Vagina (tissue), 2 donors: ENCODE data around the gene ASTL.

Experiments
- POLR2AphosphoS5 ChIP-seq, 2 donors: sonication (generic); formaldehyde crosslinking; IDR thresholded peaks; one replicate each; pipeline ENCODE4 v1.9.0; 2017; ENCODE audit warnings: antibody characterized with exemption in 2 of 2, mild to moderate bottlenecking in 2 of 2, low read depth in 1 of 2; ENCODE audit not compliant: insufficient read depth in 1 of 2
- TF ChIP-seq, protein P1 (sequence below), 3 experiments: fragments of 450-650 bp in 2 of 3; fragments of 200-600 bp in 1 of 3; sonication (generic) in 1 of 3; IDR thresholded peaks; one replicate each; pipeline ENCODE4 v1.5.1; 2017 to 2019; ENCODE audit warnings: antibody characterized with exemption in 3 of 3, mild to moderate bottlenecking in 2 of 3, moderate library complexity in 2 of 3

DNA sequence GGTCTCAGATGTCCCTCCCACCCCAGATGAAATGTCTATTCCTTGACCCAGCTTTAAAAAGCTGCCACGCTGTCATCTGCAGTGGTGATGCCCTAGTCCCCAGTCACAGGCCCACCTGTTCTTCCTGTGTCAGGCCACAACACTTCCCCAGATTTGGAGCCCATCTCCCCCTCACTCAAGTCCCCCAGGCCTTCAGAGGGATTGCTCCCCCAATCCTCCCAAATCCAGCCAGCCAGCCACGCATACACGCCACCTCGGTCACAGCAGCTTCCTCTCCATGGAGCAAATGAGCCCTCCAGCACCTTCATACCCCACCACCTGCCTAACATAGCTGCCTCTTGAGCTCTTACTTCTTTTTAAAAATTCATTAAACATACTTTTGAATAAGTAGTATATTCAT lies 7.8 kb downstream of the ASTL start:
- TF ChIP-seq, protein P1, sequence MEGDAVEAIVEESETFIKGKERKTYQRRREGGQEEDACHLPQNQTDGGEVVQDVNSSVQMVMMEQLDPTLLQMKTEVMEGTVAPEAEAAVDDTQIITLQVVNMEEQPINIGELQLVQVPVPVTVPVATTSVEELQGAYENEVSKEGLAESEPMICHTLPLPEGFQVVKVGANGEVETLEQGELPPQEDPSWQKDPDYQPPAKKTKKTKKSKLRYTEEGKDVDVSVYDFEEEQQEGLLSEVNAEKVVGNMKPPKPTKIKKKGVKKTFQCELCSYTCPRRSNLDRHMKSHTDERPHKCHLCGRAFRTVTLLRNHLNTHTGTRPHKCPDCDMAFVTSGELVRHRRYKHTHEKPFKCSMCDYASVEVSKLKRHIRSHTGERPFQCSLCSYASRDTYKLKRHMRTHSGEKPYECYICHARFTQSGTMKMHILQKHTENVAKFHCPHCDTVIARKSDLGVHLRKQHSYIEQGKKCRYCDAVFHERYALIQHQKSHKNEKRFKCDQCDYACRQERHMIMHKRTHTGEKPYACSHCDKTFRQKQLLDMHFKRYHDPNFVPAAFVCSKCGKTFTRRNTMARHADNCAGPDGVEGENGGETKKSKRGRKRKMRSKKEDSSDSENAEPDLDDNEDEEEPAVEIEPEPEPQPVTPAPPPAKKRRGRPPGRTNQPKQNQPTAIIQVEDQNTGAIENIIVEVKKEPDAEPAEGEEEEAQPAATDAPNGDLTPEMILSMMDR (IDR thresholded peaks at IDR 0.05) = no peak
- no peak for TF ChIP-seq POLR2AphosphoS5 (IDR thresholded peaks at IDR 0.05; ENCODE audit: insufficient read depth in 1 of 2, low read depth in 1 of 2)
